ENCODE data around the gene KCNIP1. TPM values are rescaled to one million over a fixed set of nuclear protein-coding genes. Genes with fewer than 3 reads are reported as not detected.

Gene KCNIP1
- total RNA-seq, 1 experiment from 2014 or later: not detected

GRCh38 chr5:170634256-170634990 is 130.6 kb downstream of the KCNIP1 start:
- ATAC-seq (no peak), DNase-seq (ENCODE audit: low read depth, low spot score) (no peak)
- no peaks in the 10 kb centered on the region for H3K9me3 ChIP-seq (ENCODE audit: control insufficient read depth, insufficient read depth, low read depth, low read length)
- no peaks in the 10 kb centered on the region for H3K27me3 ChIP-seq (ENCODE audit: control insufficient read depth, insufficient read depth, low read length)
- in situ Hi-C loops (cut with HindIII; ENCODE audit: low pct_unique_long_range_greater_than_20kb, low sequenced_read_pairs): no loop called here
- TF ChIP-seq REST (IDR thresholded peaks at IDR 0.05; ENCODE audit: insufficient read depth in 1 of 2, low read depth in 2 of 2, low read length in 1 of 2) (no peak), TCF7L2 (IDR thresholded peaks at IDR 0.05; ENCODE audit: low read depth, low read length) (no peak), CTCF (IDR thresholded peaks at IDR 0.05) (no peak)
- intact Hi-C loops (cut with micrococcal nuclease; ENCODE audit: unreplicated experiment): loop anchor here (5.0 kb wide), 1 partner anchor 407 kb away; no protein-coding TSS in a partner anchor
- no peak overlapping the region for H3K27ac ChIP-seq (ENCODE audit: low read length)
- no TSS peak for BruUV-seq (replicated peaks)
- no peak overlapping the region for H3K4me3 ChIP-seq (ENCODE audit: low read depth in 2 of 2, low read length in 2 of 2)
- ChIA-PET CTCF (interaction anchor here (0.6 to 1.0 kb wide), 2 partner anchors 9 to 158 kb away, joined by 3 to 4 read pairs; no protein-coding TSS in a partner anchor), POLR2A (no interaction called here)
- H3K36me3 ChIP-seq (ENCODE audit: control insufficient read depth, insufficient read depth, low read length): no peaks in the 10 kb centered on the region
- H3K4me1 ChIP-seq (ENCODE audit: control insufficient read depth, insufficient read depth, low read length): peaks cover 3% of the 10 kb centered on the region

GRCh38 chr5:170635706-170636105 is 131.9 kb downstream of the KCNIP1 start:
- DNase-seq (ENCODE audit: low read depth, low spot score) (no peak), ATAC-seq (no peak)
- CTCF ChIA-PET: no interaction called here
- no TSS peak for BruUV-seq (replicated peaks)
- in situ Hi-C loops (cut with HindIII; ENCODE audit: low pct_unique_long_range_greater_than_20kb, low sequenced_read_pairs) (no loop called here), intact Hi-C loops (cut with micrococcal nuclease; ENCODE audit: unreplicated experiment) (no loop called here)
- TF ChIP-seq REST (IDR thresholded peaks at IDR 0.05; ENCODE audit: insufficient read depth in 1 of 2, low read depth in 2 of 2, low read length in 1 of 2): no peak
- no peak for TF ChIP-seq TCF7L2 (IDR thresholded peaks at IDR 0.05; ENCODE audit: low read depth, low read length)
- TF ChIP-seq POLR2AphosphoS5 (IDR thresholded peaks at IDR 0.05; ENCODE audit: low read depth, low read length): no peak
- TF ChIP-seq SIN3A (IDR thresholded peaks at IDR 0.05; ENCODE audit: borderline replicate concordance, insufficient read depth, low read depth, low read length): no peak
- TF ChIP-seq CTCF (IDR thresholded peaks at IDR 0.05): no peak
- POLR2A ChIA-PET: no interaction called here
- Histone ChIP-seq H3K36me3 (ENCODE audit: control insufficient read depth, insufficient read depth, low read length) (no peaks in the 10 kb centered on the region), H3K4me1 (ENCODE audit: control insufficient read depth, insufficient read depth, low read length) (peaks cover 3% of the 10 kb centered on the region), H3K9me3 (ENCODE audit: control insufficient read depth, insufficient read depth, low read depth, low read length) (no peaks in the 10 kb centered on the region), H3K27ac (ENCODE audit: low read length) (no peak overlapping the region), H3K4me3 (ENCODE audit: low read depth in 2 of 2, low read length in 2 of 2) (no peak overlapping the region), H3K27me3 (ENCODE audit: control insufficient read depth, insufficient read depth, low read length) (no peaks in the 10 kb centered on the region)

All from Panc1 (cell line).